ENCODE measurements around the gene ENTPD2. TPM values are rescaled to one million over a fixed set of nuclear protein-coding genes. Genes with fewer than 3 reads are reported as not detected.

Gene ENTPD2
- total RNA-seq, 1 experiment from 2014 or later = not detected

DNA sequence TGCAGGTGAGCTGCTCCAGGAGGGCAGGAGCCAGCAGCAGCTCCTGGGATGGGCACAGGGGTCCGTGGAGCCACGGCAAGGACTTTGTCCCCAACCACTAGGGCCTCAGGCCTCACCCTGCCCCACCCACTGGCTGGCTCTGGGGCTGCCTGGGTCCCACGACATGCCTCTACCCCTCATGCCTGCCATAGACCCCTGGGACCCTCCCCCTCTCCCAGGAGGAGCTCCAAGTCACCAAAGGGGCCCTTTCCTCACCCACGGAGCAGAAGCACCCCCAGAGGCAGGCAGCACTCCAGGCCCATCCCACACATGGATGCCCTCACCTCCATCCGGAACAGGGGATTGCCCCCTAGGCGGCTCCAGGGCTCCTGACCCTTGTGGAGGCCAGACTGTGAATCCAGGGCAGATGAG is 32.3 kb downstream of the ENTPD2 start:
- Histone ChIP-seq H3K9ac (ENCODE audit: low read length) (no peak overlapping the region), H3K27ac (ENCODE audit: low read length) (no peak overlapping the region), H3K4me2 (ENCODE audit: low read depth, low read length, poor library complexity, severe bottlenecking) (no peak overlapping the region), H3K4me3 (ENCODE audit: low read length) (no peak overlapping the region), H3K9me3 (ENCODE audit: low read length) (no peaks in the 10 kb centered on the region), H2AFZ (ENCODE audit: low read length) (no peak overlapping the region), H3K27me3 (ENCODE audit: low read length) (no peaks in the 10 kb centered on the region), H4K20me1 (ENCODE audit: insufficient read depth, low read depth, low read length) (no peaks in the 10 kb centered on the region), H3K4me1 (ENCODE audit: low read length) (peaks cover 14% of the 10 kb centered on the region), H3K36me3 (ENCODE audit: insufficient read depth, low read length) (no peaks in the 10 kb centered on the region), H3K79me2 (ENCODE audit: low read length) (no peaks in the 10 kb centered on the region), H3K9me2 (replicated peaks; ENCODE audit: insufficient read depth, low read length) (no peaks in the 10 kb centered on the region)
- no peak for DNase-seq

DNA sequence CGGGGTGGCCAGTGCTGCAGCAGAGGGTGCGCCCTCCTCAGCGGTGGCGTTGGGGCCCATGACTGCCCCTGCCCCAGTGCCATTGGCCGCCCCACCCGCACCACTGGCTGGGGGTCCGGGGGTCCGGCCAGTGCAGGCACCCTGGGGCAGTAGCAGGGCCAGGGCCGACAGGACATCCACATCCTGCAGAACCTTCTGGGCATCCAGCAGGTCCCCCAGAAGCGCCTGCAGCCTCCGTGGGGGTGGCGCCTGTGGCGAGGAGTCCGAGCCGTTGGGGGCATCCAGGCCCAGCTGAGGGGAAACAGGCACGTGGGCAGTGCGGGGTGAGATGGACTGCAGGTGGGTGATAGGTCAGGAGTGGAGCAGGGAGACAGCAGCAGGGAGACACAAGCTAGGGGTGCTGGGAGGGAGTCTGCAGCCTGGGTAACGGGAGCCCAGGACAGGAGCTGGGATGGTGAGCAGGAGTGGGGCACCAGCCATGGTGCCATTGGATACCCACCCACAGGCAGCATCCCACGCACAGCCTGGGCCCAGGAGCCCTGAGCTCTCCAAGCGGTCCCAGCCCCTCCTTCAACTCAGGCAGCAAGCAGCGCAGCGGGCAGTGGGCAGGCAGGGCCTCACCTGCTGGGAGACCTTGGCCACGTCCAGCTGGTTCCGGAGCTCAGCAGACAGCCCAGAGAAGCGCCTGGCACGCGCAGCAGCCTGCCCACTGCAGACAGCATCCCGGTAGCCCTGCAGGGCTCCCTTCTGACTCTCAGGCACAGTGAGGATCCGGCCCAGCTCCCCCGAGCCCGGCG is 32.9 kb downstream of the ENTPD2 start:
- H3K27me3 ChIP-seq (ENCODE audit: low read length) = no peaks in the 10 kb centered on the region
- H3K4me3 ChIP-seq (ENCODE audit: low read length) = no peak overlapping the region
- H3K36me3 ChIP-seq (ENCODE audit: insufficient read depth, low read length) = no peaks in the 10 kb centered on the region
- H3K4me1 ChIP-seq (ENCODE audit: low read length) = peaks cover 10% of the 10 kb centered on the region
- no peak overlapping the region for H3K27ac ChIP-seq (ENCODE audit: low read length)
- no peaks in the 10 kb centered on the region for H3K9me2 ChIP-seq (replicated peaks; ENCODE audit: insufficient read depth, low read length)
- DNase-seq = no peak
- no peaks in the 10 kb centered on the region for H3K79me2 ChIP-seq (ENCODE audit: low read length)
- H3K9me3 ChIP-seq (ENCODE audit: low read length) = no peaks in the 10 kb centered on the region
- no peak overlapping the region for H2AFZ ChIP-seq (ENCODE audit: low read length)
- H3K4me2 ChIP-seq (ENCODE audit: low read depth, low read length, poor library complexity, severe bottlenecking) = no peak overlapping the region
- no peaks in the 10 kb centered on the region for H4K20me1 ChIP-seq (ENCODE audit: insufficient read depth, low read depth, low read length)
- no peak overlapping the region for H3K9ac ChIP-seq (ENCODE audit: low read length)

DNA sequence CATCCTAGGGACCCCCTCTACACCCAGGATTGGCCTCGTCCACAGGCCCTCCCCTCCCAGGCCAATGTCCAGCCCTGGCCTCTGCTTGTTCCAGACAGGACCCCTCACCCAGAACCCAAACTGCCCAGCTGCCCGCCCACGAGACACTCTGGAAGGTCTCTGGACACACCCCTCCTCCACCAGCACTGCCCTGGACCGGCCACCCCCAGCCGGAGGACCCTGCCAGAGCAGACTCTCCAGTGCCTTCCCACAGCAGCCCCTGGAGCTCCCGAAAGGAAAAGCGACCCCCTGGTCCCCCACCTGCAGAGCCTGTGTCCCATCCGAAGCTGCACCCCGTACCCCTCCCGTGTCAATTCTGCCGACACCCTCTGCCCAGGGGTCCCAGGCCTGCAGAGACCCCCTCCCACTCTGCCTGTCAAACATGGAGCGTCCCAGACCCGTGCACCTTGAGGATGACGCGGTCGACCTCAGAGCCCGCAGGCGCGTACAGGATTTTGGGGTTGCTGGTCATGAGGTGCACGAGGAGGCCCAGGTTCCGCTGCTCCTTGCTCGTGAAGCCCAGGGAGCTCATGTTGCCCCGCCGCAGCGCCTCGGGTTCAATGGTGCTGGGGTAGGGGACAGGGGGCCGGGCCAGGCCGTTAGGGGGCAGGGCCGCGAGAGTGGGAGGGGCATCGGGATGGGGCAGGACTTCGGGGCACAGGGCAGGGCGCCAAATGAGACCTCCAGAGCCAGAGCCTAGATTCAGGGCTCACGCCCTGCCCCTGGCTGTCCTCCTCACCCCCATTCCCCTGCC is 33.8 kb downstream of the ENTPD2 start:
- H3K4me1 ChIP-seq (ENCODE audit: low read length) = peaks cover 1% of the 10 kb centered on the region
- no peaks in the 10 kb centered on the region for H3K36me3 ChIP-seq (ENCODE audit: insufficient read depth, low read length)
- H3K9me3 ChIP-seq (ENCODE audit: low read length) = no peaks in the 10 kb centered on the region
- H3K9me2 ChIP-seq (replicated peaks; ENCODE audit: insufficient read depth, low read length) = no peaks in the 10 kb centered on the region
- H3K79me2 ChIP-seq (ENCODE audit: low read length) = no peaks in the 10 kb centered on the region
- H3K4me3 ChIP-seq (ENCODE audit: low read length) = no peak overlapping the region
- no peak overlapping the region for H3K9ac ChIP-seq (ENCODE audit: low read length)
- no peaks in the 10 kb centered on the region for H3K27me3 ChIP-seq (ENCODE audit: low read length)
- no peak overlapping the region for H3K4me2 ChIP-seq (ENCODE audit: low read depth, low read length, poor library complexity, severe bottlenecking)
- no peak overlapping the region for H3K27ac ChIP-seq (ENCODE audit: low read length)
- no peaks in the 10 kb centered on the region for H4K20me1 ChIP-seq (ENCODE audit: insufficient read depth, low read depth, low read length)
- no peak for DNase-seq
- H2AFZ ChIP-seq (ENCODE audit: low read length) = no peak overlapping the region

GRCh38 chr9:137018761-137019559 is 34.9 kb downstream of the ENTPD2 start:
- Histone ChIP-seq H3K27ac (ENCODE audit: low read length) (no peak overlapping the region), H3K4me2 (ENCODE audit: low read depth, low read length, poor library complexity, severe bottlenecking) (no peak overlapping the region), H3K36me3 (ENCODE audit: insufficient read depth, low read length) (no peaks in the 10 kb centered on the region), H4K20me1 (ENCODE audit: insufficient read depth, low read depth, low read length) (no peaks in the 10 kb centered on the region), H3K79me2 (ENCODE audit: low read length) (no peaks in the 10 kb centered on the region), H3K9ac (ENCODE audit: low read length) (no peak overlapping the region), H3K27me3 (ENCODE audit: low read length) (no peaks in the 10 kb centered on the region), H3K9me2 (replicated peaks; ENCODE audit: insufficient read depth, low read length) (no peaks in the 10 kb centered on the region), H3K4me3 (ENCODE audit: low read length) (no peak overlapping the region), H3K9me3 (ENCODE audit: low read length) (no peaks in the 10 kb centered on the region), H3K4me1 (ENCODE audit: low read length) (no peaks in the 10 kb centered on the region), H2AFZ (ENCODE audit: low read length) (no peak overlapping the region)
- DNase-seq = no peak

GRCh38 chr9:137017791-137018497 is 35.9 kb downstream of the ENTPD2 start:
- H2AFZ ChIP-seq (ENCODE audit: low read length) = no peak overlapping the region
- H3K9me3 ChIP-seq (ENCODE audit: low read length) = no peaks in the 10 kb centered on the region
- no peaks in the 10 kb centered on the region for H3K36me3 ChIP-seq (ENCODE audit: insufficient read depth, low read length)
- no peaks in the 10 kb centered on the region for H4K20me1 ChIP-seq (ENCODE audit: insufficient read depth, low read depth, low read length)
- no peak for DNase-seq
- no peaks in the 10 kb centered on the region for H3K79me2 ChIP-seq (ENCODE audit: low read length)
- no peak overlapping the region for H3K4me2 ChIP-seq (ENCODE audit: low read depth, low read length, poor library complexity, severe bottlenecking)
- H3K27me3 ChIP-seq (ENCODE audit: low read length) = no peaks in the 10 kb centered on the region
- no peaks in the 10 kb centered on the region for H3K4me1 ChIP-seq (ENCODE audit: low read length)
- no peaks in the 10 kb centered on the region for H3K9me2 ChIP-seq (replicated peaks; ENCODE audit: insufficient read depth, low read length)
- H3K27ac ChIP-seq (ENCODE audit: low read length) = no peak overlapping the region
- no peak overlapping the region for H3K9ac ChIP-seq (ENCODE audit: low read length)
- no peak overlapping the region for H3K4me3 ChIP-seq (ENCODE audit: low read length)

- no peaks in the 10 kb centered on the region for H3K27me3 ChIP-seq (ENCODE audit: low read length)
- no peaks in the 10 kb centered on the region for H3K9me3 ChIP-seq (ENCODE audit: low read length)
- DNase-seq = no peak
- H3K4me3 ChIP-seq (ENCODE audit: low read length) = no peak overlapping the region
- H3K79me2 ChIP-seq (ENCODE audit: low read length) = no peaks in the 10 kb centered on the region
- no peaks in the 10 kb centered on the region for H3K36me3 ChIP-seq (ENCODE audit: insufficient read depth, low read length)
- H3K9me2 ChIP-seq (replicated peaks; ENCODE audit: insufficient read depth, low read length) = no peaks in the 10 kb centered on the region
- no peak overlapping the region for H3K27ac ChIP-seq (ENCODE audit: low read length)
- H3K9ac ChIP-seq (ENCODE audit: low read length) = no peak overlapping the region
- H4K20me1 ChIP-seq (ENCODE audit: insufficient read depth, low read depth, low read length) = no peaks in the 10 kb centered on the region
- no peaks in the 10 kb centered on the region for H3K4me1 ChIP-seq (ENCODE audit: low read length)
- H2AFZ ChIP-seq (ENCODE audit: low read length) = no peak overlapping the region
- H3K4me2 ChIP-seq (ENCODE audit: low read depth, low read length, poor library complexity, severe bottlenecking) = no peak overlapping the region
Measured at GRCh38 chr9:137017071-137017470, 36.8 kb downstream of the ENTPD2 start.

DNA sequence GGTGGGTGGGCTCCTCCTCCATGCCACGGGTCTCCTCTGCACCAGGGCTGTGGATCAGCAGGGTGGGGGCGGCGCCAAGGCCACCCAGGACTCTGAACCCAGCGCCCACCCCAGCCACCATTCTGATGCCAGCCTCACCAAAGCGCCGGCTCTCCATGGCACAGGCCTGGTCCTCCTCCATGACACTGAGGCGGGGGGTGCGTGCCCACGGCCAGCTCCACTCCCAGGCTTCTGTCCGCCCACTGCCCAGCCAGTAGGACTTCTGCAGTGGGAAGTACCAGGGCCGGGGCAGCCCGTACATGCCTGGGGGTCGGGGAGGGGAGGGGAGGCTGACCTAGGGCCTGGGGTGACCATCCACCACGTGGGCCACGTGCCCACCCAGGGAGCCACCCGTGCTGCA is 37.4 kb downstream of the ENTPD2 start:
- Histone ChIP-seq H3K4me3 (ENCODE audit: low read length) (no peak overlapping the region), H3K4me1 (ENCODE audit: low read length) (no peaks in the 10 kb centered on the region), H3K4me2 (ENCODE audit: low read depth, low read length, poor library complexity, severe bottlenecking) (no peak overlapping the region), H2AFZ (ENCODE audit: low read length) (no peak overlapping the region), H3K27ac (ENCODE audit: low read length) (no peak overlapping the region), H3K79me2 (ENCODE audit: low read length) (no peaks in the 10 kb centered on the region), H3K9me3 (ENCODE audit: low read length) (no peaks in the 10 kb centered on the region), H3K9me2 (replicated peaks; ENCODE audit: insufficient read depth, low read length) (no peaks in the 10 kb centered on the region), H3K27me3 (ENCODE audit: low read length) (no peaks in the 10 kb centered on the region), H3K9ac (ENCODE audit: low read length) (no peak overlapping the region), H3K36me3 (ENCODE audit: insufficient read depth, low read length) (no peaks in the 10 kb centered on the region), H4K20me1 (ENCODE audit: insufficient read depth, low read depth, low read length) (no peaks in the 10 kb centered on the region)
- no peak for DNase-seq
